ENCODE measurements around the gene INF2. TPM values are rescaled to one million over a fixed set of nuclear protein-coding genes. Genes with fewer than 3 reads are reported as not detected.

INF2 gene
- total and polyA plus RNA-seq, 4 donors, result 13.1 to 51.6 (median 25.5) TPM

DNA sequence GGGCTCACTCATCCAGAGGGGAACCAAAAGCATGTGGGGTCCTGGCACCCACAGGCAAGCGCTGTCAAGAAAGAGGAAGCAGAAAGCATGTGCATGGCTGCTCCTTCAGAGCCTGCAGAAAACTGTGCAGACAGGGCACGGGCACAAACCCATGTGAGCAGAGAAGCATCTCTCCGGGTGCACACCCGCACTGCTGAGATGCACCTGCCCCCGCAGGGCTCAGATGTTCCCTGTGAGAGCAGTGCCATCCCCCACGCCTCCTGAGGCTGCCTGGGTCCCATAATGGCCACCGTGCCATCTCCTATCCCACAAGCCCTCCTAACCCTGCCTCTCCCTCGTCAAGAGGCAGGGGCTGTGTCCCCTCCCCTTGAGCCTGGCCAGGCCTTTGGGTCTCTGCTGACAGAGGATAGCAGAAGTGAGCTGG lies 32.3 kb upstream of the INF2 start (continued):
- no peak for TF ChIP-seq HNF4A (conservative IDR thresholded peaks at IDR 0.05)
- TF ChIP-seq RXRA (IDR thresholded peaks at IDR 0.05), result no peak
- no peak for TF ChIP-seq RAD21 (IDR thresholded peaks at IDR 0.05)
- TF ChIP-seq GABPA (IDR thresholded peaks at IDR 0.05 in 1 of 2, conservative IDR thresholded peaks at IDR 0.05 in 1 of 2), result no peak
- TF ChIP-seq, protein P1, sequence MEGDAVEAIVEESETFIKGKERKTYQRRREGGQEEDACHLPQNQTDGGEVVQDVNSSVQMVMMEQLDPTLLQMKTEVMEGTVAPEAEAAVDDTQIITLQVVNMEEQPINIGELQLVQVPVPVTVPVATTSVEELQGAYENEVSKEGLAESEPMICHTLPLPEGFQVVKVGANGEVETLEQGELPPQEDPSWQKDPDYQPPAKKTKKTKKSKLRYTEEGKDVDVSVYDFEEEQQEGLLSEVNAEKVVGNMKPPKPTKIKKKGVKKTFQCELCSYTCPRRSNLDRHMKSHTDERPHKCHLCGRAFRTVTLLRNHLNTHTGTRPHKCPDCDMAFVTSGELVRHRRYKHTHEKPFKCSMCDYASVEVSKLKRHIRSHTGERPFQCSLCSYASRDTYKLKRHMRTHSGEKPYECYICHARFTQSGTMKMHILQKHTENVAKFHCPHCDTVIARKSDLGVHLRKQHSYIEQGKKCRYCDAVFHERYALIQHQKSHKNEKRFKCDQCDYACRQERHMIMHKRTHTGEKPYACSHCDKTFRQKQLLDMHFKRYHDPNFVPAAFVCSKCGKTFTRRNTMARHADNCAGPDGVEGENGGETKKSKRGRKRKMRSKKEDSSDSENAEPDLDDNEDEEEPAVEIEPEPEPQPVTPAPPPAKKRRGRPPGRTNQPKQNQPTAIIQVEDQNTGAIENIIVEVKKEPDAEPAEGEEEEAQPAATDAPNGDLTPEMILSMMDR (IDR thresholded peaks at IDR 0.05; ENCODE audit: low read depth, low read length, missing input control), result no peak
- TF ChIP-seq HNF4G (IDR thresholded peaks at IDR 0.05), result no peak
- TF ChIP-seq JUND (IDR thresholded peaks at IDR 0.05), result no peak

DNA sequence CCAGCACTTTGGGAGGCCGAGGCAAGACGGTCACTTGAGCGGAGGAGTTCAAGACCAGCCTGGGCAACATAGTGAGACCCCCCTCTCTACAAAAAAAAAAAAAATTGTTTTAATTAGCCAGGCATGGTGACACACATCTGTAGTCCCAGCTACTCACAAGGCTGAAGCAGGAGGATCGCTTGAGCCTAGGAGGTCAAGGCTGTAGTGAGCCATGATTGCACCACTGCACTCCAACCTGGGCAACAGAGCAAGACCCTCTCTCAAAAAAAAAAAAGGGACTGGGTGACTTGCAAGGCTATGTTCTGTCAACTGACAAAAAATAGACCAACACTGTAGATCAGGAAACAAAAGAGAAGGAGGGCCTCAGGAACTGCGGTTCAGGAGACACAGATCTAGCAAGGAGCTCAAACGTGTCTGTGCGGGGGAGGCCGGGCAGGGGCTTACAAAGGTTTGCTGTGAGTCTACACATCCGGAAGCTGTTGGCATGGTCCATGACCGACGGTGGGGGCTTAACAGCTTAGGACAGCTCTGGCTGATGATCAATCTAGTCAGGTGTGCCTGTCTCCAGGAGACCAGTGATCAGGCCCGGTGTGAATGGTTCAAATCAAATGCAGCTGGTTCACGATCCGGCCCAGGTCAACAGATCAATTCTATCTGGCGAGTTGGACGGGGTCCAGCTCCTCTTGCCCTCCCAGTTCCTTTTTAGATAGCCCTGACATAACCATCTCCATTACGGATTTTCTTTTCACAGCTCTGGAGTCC lies 31.7 kb upstream of the INF2 start:
- Histone ChIP-seq H3K4me1 (ENCODE audit: control insufficient read depth in 4 of 4, insufficient read depth in 4 of 4, low read length in 3 of 4) (peaks cover 5 to 30% (median 18%) of the 10 kb centered on the region in 4 donors), H3K9ac (ENCODE audit: low read depth in 1 of 2, low read length in 2 of 2) (no peak overlapping the region), H3K27me3 (ENCODE audit: control insufficient read depth in 4 of 4, insufficient read depth in 4 of 4, low read length in 3 of 4) (no peaks in the 10 kb centered on the region), H3K9me3 (ENCODE audit: control insufficient read depth in 4 of 4, low read length in 3 of 4) (no peaks in the 10 kb centered on the region), H3K4me3 (ENCODE audit: low read depth in 1 of 3, low read length in 3 of 3) (no peak overlapping the region), H3K27ac (ENCODE audit: low read depth in 1 of 2, low read length in 2 of 2) (peak overlapping the region in 1 of 2 donors; percentile 55), H3K36me3 (ENCODE audit: control insufficient read depth in 4 of 4, insufficient read depth in 3 of 4, low read depth in 1 of 4, low read length in 3 of 4) (no peaks in the 10 kb centered on the region)
- WGBS, result 48% methylated on average over 17 of the region's 17 CpGs
- no peak for DNase-seq (ENCODE audit: low spot score)
- TF ChIP-seq FOXA1 (IDR thresholded peaks at IDR 0.05) (no peak), YY1 (IDR thresholded peaks at IDR 0.05) (peak; percentile 38), HNF4A (conservative IDR thresholded peaks at IDR 0.05) (peak; percentile 50 to 55), RXRA (IDR thresholded peaks at IDR 0.05) (peak; percentile 55 to 81), FOXA2 (IDR thresholded peaks at IDR 0.05) (peak; percentile 10), RAD21 (IDR thresholded peaks at IDR 0.05) (peak in 1 of 2 donors; percentile 43), SP1 (IDR thresholded peaks at IDR 0.05) (peak; percentile 58)
- TF ChIP-seq, protein P2, sequence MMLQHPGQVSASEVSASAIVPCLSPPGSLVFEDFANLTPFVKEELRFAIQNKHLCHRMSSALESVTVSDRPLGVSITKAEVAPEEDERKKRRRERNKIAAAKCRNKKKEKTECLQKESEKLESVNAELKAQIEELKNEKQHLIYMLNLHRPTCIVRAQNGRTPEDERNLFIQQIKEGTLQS (IDR thresholded peaks at IDR 0.05), result no peak
- TF ChIP-seq, protein P3, sequence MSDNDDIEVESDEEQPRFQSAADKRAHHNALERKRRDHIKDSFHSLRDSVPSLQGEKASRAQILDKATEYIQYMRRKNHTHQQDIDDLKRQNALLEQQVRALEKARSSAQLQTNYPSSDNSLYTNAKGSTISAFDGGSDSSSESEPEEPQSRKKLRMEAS (IDR thresholded peaks at IDR 0.05), result no peak

DNA sequence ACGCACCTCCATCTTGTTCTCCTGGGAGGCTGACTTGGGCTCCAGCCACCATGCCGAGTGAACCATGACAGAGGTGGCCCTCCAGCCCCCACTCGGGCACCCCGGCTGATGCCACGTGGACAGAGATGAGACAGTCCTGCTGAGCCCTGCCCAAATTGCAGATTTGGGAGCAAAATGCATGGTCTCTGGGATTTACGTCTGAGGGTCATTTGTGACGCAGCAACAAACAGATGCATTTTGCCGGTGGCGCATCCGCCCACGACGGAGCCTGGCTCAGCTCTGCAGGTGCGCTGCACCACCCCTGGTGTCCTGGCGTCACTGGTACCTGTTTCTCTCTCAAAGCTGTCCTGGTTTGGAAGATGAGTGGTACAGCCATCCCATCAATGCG lies 31.1 kb upstream of the INF2 start:
- H3K9me3 ChIP-seq (ENCODE audit: control insufficient read depth in 4 of 4, low read length in 3 of 4), result no peaks in the 10 kb centered on the region
- no peak for TF ChIP-seq GABPA (IDR thresholded peaks at IDR 0.05 in 1 of 2, conservative IDR thresholded peaks at IDR 0.05 in 1 of 2)
- no peak for TF ChIP-seq RAD21 (IDR thresholded peaks at IDR 0.05)
- no peak for TF ChIP-seq HNF4G (IDR thresholded peaks at IDR 0.05)
- no peak for TF ChIP-seq YY1 (IDR thresholded peaks at IDR 0.05)
- TF ChIP-seq, protein P2 (IDR thresholded peaks at IDR 0.05), result no peak
- TF ChIP-seq TAF1 (conservative IDR thresholded peaks at IDR 0.05), result no peak
- no peak overlapping the region for H3K9ac ChIP-seq (ENCODE audit: low read depth in 1 of 2, low read length in 2 of 2)
- WGBS, result 92% methylated on average over 15 of the region's 15 CpGs
- peak overlapping the region in 1 of 2 donors; percentile 25 for H3K27ac ChIP-seq (ENCODE audit: low read depth in 1 of 2, low read length in 2 of 2)
- H3K4me1 ChIP-seq (ENCODE audit: control insufficient read depth in 4 of 4, insufficient read depth in 4 of 4, low read length in 3 of 4), result peaks cover 5 to 28% (median 18%) of the 10 kb centered on the region in 4 donors
- H3K36me3 ChIP-seq (ENCODE audit: control insufficient read depth in 4 of 4, insufficient read depth in 3 of 4, low read depth in 1 of 4, low read length in 3 of 4), result no peaks in the 10 kb centered on the region
- no peak overlapping the region for H3K4me3 ChIP-seq (ENCODE audit: low read depth in 1 of 3, low read length in 3 of 3)
- no peaks in the 10 kb centered on the region for H3K27me3 ChIP-seq (ENCODE audit: control insufficient read depth in 4 of 4, insufficient read depth in 4 of 4, low read length in 3 of 4)
- DNase-seq (ENCODE audit: low spot score), result no peak
